HEK293 (cell line): ENCODE data around the gene BANF2.

Experiments used
- KLF10 ChIP-seq: fragments of 450-650 bp; IDR thresholded peaks from 2 replicates; pipeline ENCODE4 v1.5.1; 2018; ENCODE audit warnings: missing biosample characterization, mild to moderate bottlenecking, missing genetic modification characterization
- ZNF114 ChIP-seq: fragments of 450-650 bp; formaldehyde crosslinking; IDR thresholded peaks from 2 replicates; pipeline ENCODE4 v1.5.0; 2017; ENCODE audit warnings: missing biosample characterization, missing genetic modification characterization
- ZNF274 ChIP-seq, 2 experiments: fragments of 200-500 bp in 1 of 2; fragments of 450-650 bp in 1 of 2; sonication (Bioruptor generic) in 1 of 2; formaldehyde crosslinking in 1 of 2; IDR thresholded peaks; 2 replicates each; pipeline versions ENCODE4 v1.5.1 to v1.6.1; 2014 to 2016; ENCODE audit warnings: borderline replicate concordance in 1 of 2, inconsistent platforms in 1 of 2, low read length in 1 of 2, missing biosample characterization in 1 of 2, missing genetic modification characterization in 1 of 2
- TF ChIP-seq, protein P1 (sequence below): fragments of 450-650 bp; formaldehyde crosslinking; IDR thresholded peaks from 2 replicates; pipeline ENCODE4 v1.5.1; 2017; ENCODE audit warnings: missing biosample characterization, missing genetic modification characterization

DNA sequence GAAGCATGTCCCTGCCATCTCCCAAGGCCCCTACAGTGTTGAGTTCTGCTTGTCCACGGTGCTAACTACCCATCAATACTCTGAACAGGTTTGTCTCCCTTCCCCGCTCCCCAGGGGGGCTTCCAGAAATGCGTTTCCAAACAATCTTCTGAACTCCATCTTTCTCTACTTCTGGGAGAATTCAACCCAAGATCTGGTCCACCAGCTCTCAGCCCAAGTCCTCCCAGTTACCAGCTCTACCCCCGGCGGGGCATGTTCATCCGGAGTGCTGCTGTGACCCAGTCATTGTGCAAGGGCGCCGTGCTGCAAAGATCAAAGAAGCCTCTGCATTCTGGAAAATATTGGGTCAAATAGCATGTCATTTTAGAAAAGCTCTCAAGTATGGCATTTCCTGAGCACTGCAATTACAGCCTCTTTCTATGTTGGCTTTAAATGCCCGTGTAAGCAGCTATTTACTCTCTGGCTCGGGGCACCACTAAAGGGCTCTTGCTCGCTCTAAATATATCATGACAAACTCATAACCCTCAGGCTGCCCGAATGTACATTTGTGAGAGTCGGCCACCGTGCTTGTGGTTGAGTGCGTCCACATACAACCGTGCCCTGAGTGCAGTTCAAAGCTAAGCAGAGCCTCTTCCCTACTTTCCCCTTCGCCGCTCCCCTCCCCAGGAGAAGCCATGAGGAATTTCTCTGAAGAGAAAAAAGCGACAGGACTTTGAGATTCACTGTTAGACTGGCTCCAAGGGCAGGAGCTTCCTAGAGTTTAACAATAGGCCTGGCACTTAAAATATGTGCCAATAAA is 71.6 kb downstream of the BANF2 start:
- TF ChIP-seq ZNF114 (tag by site-specific recombination) = no peak
- TF ChIP-seq ZNF274 (IDR thresholded peaks at IDR 0.05; ENCODE audit: low read length) = no peak
- TF ChIP-seq ZNF274 (tag by site-specific recombination; IDR thresholded peaks at IDR 0.05; ENCODE audit: borderline replicate concordance) = no peak
- TF ChIP-seq, protein P1, sequence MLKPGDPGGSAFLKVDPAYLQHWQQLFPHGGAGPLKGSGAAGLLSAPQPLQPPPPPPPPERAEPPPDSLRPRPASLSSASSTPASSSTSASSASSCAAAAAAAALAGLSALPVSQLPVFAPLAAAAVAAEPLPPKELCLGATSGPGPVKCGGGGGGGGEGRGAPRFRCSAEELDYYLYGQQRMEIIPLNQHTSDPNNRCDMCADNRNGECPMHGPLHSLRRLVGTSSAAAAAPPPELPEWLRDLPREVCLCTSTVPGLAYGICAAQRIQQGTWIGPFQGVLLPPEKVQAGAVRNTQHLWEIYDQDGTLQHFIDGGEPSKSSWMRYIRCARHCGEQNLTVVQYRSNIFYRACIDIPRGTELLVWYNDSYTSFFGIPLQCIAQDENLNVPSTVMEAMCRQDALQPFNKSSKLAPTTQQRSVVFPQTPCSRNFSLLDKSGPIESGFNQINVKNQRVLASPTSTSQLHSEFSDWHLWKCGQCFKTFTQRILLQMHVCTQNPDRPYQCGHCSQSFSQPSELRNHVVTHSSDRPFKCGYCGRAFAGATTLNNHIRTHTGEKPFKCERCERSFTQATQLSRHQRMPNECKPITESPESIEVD (tag by site-specific recombination) = no peak
- no peak for TF ChIP-seq KLF10
